22Rv1 (cell line): ENCODE measurements around the gene SLC6A9.

ENCODE experiments used
- H3K27ac ChIP-seq: fragments of 450-650 bp; 2 replicates; pipeline ENCODE4 v1.5.1; 2017
- ZFX ChIP-seq: fragments of 450-650 bp; IDR thresholded peaks from 2 replicates; pipeline ENCODE4 v1.6.1; 2017; ENCODE audit warnings: antibody characterized with exemption, borderline replicate concordance
- TF ChIP-seq, protein P1 (sequence below): fragments of 450-650 bp; IDR thresholded peaks from 2 replicates; pipeline ENCODE4 v1.5.1; 2017; ENCODE audit warnings: mild to moderate bottlenecking

SLC6A9 gene

DNA sequence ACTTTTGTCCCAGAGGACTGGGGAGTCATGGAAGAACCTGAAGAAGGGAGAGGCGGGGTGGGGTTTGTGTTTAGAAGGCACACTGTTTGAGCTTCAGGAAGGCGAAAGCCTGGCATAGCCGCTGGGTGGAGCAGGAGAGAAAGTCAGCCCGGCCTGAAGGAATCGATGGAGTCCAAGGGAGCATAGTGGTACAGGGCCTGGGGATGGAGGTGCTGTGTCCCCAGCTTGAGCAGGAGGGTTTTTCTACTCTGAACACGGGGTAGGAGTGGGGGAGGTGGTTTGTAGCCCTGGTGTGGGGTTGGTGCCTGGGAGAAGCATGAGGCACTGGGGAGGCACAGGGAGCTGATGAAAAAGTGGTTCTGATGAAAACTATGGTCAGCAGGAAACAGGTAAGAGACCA lies 44.5 kb downstream of the SLC6A9 start:
- no peak overlapping the region for H3K27ac ChIP-seq
- TF ChIP-seq, protein P1, sequence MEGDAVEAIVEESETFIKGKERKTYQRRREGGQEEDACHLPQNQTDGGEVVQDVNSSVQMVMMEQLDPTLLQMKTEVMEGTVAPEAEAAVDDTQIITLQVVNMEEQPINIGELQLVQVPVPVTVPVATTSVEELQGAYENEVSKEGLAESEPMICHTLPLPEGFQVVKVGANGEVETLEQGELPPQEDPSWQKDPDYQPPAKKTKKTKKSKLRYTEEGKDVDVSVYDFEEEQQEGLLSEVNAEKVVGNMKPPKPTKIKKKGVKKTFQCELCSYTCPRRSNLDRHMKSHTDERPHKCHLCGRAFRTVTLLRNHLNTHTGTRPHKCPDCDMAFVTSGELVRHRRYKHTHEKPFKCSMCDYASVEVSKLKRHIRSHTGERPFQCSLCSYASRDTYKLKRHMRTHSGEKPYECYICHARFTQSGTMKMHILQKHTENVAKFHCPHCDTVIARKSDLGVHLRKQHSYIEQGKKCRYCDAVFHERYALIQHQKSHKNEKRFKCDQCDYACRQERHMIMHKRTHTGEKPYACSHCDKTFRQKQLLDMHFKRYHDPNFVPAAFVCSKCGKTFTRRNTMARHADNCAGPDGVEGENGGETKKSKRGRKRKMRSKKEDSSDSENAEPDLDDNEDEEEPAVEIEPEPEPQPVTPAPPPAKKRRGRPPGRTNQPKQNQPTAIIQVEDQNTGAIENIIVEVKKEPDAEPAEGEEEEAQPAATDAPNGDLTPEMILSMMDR = no peak
- TF ChIP-seq ZFX = no peak

DNA sequence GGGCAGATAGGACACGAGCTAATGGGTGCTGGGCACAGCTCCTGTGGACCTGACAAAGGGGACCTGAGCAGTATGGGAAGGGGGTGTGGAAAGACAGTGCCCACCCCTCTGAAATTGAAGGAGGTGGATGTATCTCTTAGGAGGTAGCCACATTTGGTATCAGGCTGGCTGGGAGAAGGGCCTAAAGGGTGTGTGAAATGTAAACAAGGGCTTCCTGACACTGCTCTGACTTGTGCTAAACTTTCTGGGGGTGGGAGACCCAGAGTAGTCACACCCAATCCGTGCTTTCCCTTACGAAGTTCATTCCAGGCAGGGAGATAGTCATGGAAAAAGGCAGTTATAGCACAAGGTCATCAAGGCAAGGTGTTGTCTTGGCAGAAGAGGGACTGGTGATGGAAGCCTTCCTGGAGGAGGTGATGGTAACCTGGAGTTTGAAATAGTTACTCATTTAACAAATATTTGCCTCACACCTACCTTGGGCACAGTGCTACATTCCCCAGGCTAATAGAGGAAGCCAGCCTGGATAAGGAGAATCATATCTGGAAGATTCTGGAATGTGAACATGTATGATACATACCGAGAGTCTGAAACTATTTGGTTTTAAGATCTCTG lies 45.2 kb downstream of the SLC6A9 start:
- TF ChIP-seq, protein P1 = no peak
- TF ChIP-seq ZFX = no peak
- H3K27ac ChIP-seq = no peak overlapping the region

DNA sequence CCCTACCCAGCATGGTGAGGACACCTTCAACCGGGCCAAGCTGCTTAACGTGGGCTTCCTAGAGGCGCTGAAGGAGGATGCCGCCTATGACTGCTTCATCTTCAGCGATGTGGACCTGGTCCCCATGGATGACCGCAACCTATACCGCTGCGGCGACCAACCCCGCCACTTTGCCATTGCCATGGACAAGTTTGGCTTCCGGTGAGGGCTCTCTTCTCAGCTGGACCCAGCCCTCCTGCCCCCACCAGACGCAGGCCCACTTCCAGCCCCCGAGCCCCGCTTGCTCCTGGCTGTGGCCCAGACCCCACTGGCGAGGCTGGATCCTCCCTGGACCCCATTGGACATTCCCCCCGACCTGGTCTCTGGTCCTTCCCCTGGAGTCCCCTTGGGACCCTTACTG lies 46.4 kb downstream of the SLC6A9 start:
- no peak overlapping the region for H3K27ac ChIP-seq

DNA sequence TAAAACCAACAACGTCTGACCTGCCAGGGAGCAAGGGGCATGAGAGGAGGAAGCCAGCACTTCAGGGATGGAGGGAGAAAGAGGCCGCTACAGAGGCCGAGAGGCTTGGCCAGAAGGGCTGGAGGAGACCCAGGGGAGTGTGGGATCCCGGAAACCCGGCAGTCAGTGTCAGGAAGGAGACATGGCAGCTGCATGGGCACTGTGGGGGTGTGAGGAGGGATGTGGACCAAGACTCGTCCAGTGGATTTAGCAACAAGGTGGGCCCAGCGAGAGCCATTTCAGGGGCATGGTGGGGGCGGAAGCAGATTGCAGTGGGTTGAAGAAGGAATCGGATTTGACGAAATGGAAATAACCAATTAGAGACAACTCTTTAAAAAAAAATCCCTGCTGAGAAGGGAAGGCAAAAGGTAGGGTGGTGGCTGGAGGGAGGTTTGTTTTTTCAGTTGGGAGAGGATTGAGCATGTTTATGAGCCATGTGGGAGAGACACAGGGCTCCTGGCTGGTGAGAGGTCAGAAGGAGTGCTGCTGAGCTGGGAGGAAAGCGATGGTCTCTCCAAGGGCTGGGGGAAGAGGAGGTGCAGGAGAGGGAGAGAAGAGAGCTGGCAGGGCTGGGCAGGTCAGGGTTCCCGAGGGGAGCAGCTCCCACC lies 47.9 kb downstream of the SLC6A9 start:
- no peak overlapping the region for H3K27ac ChIP-seq
- no peak for TF ChIP-seq ZFX
- TF ChIP-seq, protein P1 = no peak

More for the DNA sequence above, 46.4 kb downstream of the SLC6A9 start:
- no peak for TF ChIP-seq ZFX
- TF ChIP-seq, protein P1 = no peak

DNA sequence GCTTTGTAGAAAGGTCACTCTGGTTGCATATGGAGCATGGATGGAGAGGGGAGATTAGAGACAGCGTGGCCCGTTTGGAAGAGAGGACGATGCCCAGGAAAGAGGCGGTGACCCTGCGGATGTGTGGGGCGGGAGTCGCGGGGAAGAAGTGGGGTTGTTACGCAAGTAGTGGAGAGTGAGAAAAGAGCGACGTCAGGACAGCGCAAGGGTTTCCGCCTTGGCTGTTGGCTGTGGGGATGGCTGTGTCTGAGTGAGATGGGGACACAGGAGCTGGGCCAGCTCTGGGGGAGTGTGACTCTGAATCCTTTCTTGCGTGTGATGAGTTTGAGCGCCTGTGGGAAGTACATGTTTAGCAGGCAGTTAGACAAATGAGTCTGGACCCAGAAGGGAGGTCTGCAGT lies 48.5 kb downstream of the SLC6A9 start:
- H3K27ac ChIP-seq = no peak overlapping the region
- no peak for TF ChIP-seq ZFX
- TF ChIP-seq, protein P1 = no peak

DNA sequence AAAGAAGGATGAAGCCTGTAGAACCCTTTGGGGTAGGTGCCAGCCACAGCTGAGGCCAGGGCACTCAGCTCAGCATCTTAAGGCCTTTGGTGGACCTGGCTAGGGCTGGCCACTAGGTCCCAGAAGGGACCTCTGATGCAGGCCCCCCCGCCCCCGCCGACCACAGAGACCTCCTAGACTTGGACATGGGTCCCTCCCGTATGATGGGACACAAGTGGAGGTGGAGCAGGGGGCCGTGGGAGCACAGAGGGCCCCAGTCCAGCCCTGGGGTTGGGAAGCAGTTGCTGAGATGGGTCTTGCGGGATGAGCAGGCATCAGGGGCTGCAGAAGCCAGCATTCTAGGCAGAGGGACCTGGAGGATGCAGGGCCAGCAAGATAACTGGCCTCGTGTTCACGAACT lies 49.0 kb downstream of the SLC6A9 start:
- TF ChIP-seq, protein P1 = no peak
- TF ChIP-seq ZFX = no peak
- H3K27ac ChIP-seq = no peak overlapping the region

DNA sequence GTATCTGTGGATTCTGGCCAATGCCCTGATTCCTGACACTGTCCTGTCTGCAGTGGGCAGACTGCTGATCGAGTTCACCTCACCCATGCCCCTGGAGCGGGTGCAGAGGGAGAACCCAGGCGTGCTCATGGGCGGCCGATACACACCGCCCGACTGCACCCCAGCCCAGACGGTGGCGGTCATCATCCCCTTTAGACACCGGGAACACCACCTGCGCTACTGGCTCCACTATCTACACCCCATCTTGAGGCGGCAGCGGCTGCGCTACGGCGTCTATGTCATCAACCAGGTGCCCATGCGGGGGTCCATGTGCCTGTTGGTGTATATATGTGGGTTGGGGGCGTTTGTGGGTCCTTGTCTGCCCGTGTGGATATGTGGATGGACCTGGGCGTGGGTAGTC lies 49.6 kb downstream of the SLC6A9 start:
- H3K27ac ChIP-seq = no peak overlapping the region
- TF ChIP-seq, protein P1 = no peak
- no peak for TF ChIP-seq ZFX
